Peyer's patch (tissue), 4 donors: ENCODE data around the gene MORF4L2.

ENCODE experiments used
- POLR2A ChIP-seq, 2 donors: fragments of 450-650 bp; IDR thresholded peaks; one replicate each; pipeline ENCODE4 v1.5.1; 2017; ENCODE audit warnings: antibody characterized with exemption in 2 of 2, mild to moderate bottlenecking in 2 of 2, moderate library complexity in 2 of 2
- TF ChIP-seq, protein P1 (sequence below), 6 experiments: fragments of 450-650 bp in 4 of 6; fragments of 200-600 bp in 2 of 6; sonication (generic) in 1 of 6; IDR thresholded peaks; one replicate each; pipeline ENCODE4 v1.5.1; 2017 to 2019; ENCODE audit warnings: antibody characterized with exemption in 6 of 6, mild to moderate bottlenecking in 3 of 6, moderate library complexity in 1 of 6

DNA sequence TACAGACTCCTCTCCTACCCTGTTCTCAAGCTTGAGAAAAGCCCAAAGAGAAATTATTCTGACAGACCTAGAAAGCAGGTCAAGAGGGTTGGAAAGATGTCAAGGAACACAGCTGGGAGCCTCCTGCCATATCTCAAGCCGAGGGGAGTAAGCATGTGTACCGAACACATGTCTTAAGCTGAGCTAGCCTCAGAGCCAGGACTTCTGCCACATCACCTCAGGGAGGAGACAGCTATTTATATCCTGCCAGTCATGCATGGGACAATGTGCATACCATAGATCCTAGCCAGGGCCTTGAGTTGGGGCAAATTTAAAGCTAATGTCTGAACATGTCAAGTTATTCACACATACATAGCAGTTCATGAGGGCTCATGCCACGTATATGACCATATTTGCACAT lies 36.0 kb upstream of the MORF4L2 start:
- TF ChIP-seq POLR2A (IDR thresholded peaks at IDR 0.05) = no peak
- TF ChIP-seq, protein P1, sequence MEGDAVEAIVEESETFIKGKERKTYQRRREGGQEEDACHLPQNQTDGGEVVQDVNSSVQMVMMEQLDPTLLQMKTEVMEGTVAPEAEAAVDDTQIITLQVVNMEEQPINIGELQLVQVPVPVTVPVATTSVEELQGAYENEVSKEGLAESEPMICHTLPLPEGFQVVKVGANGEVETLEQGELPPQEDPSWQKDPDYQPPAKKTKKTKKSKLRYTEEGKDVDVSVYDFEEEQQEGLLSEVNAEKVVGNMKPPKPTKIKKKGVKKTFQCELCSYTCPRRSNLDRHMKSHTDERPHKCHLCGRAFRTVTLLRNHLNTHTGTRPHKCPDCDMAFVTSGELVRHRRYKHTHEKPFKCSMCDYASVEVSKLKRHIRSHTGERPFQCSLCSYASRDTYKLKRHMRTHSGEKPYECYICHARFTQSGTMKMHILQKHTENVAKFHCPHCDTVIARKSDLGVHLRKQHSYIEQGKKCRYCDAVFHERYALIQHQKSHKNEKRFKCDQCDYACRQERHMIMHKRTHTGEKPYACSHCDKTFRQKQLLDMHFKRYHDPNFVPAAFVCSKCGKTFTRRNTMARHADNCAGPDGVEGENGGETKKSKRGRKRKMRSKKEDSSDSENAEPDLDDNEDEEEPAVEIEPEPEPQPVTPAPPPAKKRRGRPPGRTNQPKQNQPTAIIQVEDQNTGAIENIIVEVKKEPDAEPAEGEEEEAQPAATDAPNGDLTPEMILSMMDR (IDR thresholded peaks at IDR 0.05) = no peak
